Activated naive CD4-positive, alpha-beta T cell treated with anti-CD3 and anti-CD28 coated beads, Interleukin-2, amount 10 ng/mL, durations not matched to agents 7 days and 5 days (primary cell): ENCODE measurements around the gene GNA14.

ENCODE experiments used
- CTCF ChIA-PET: fragments of 350-600 bp; sonication (Branson Sonifier 250); formaldehyde crosslinking; loops from one replicate; lab custom pipeline; 2021; ENCODE audit warnings: antibody characterized with exemption; lab: Charles Lee
- DNase-seq: peaks from one replicate; pipeline ENCODE4 v3.0.0-alpha.2; 2020
- H3K27ac Mint-ChIP-seq: one replicate; pipeline ENCODE4 v1.8.0; 2021; ENCODE audit warnings: mild to moderate bottlenecking, moderate library complexity, mixed read lengths
- H3K27me3 Mint-ChIP-seq: one replicate; pipeline ENCODE4 v1.8.0; 2021; ENCODE audit warnings: mild to moderate bottlenecking, mixed read lengths
- H3K36me3 Mint-ChIP-seq: one replicate; pipeline ENCODE4 v1.8.0; 2021; ENCODE audit warnings: mixed read lengths
- H3K4me1 Mint-ChIP-seq: one replicate; pipeline ENCODE4 v1.8.0; 2021; ENCODE audit warnings: mixed read lengths
- H3K4me3 Mint-ChIP-seq: one replicate; pipeline ENCODE4 v1.8.0; 2021; ENCODE audit warnings: mild to moderate bottlenecking, moderate library complexity, mixed read lengths
- H3K9me3 Mint-ChIP-seq: one replicate; pipeline ENCODE4 v1.8.0; 2021; ENCODE audit warnings: mixed read lengths

Gene GNA14

DNA sequence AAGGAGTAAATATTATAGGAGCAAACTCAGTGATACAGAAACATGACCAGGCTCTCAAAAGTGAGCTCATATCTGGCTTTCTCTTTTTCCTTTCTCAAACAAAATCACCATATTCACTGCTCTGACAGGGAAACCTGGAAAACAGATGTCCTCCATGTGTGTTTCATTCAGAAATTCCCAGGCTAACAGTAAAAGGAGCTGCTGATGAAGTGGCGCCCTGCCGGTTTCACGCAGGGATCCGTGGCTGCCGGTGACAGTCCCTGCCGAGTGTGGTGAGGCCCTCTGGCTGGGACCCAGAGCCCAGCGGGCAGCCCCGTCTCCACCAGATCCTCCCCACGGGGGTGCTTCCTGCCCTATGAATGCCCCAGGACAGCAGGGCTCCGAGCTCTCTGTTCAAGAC, 208.1 kb downstream of the GNA14 start:
- no peak overlapping the region for H3K4me3 Mint-ChIP-seq
- H3K9me3 Mint-ChIP-seq = no peaks in the 10 kb centered on the region
- CTCF ChIA-PET = interaction anchor here (1.0 to 10.0 kb wide), 2 partner anchors 16 to 325 kb away, joined by 3 to 86 read pairs; no protein-coding TSS in a partner anchor
- no peaks in the 10 kb centered on the region for H3K36me3 Mint-ChIP-seq
- no peaks in the 10 kb centered on the region for H3K4me1 Mint-ChIP-seq
- no peaks in the 10 kb centered on the region for H3K27me3 Mint-ChIP-seq
- no peak for DNase-seq
- H3K27ac Mint-ChIP-seq = no peak overlapping the region

DNA sequence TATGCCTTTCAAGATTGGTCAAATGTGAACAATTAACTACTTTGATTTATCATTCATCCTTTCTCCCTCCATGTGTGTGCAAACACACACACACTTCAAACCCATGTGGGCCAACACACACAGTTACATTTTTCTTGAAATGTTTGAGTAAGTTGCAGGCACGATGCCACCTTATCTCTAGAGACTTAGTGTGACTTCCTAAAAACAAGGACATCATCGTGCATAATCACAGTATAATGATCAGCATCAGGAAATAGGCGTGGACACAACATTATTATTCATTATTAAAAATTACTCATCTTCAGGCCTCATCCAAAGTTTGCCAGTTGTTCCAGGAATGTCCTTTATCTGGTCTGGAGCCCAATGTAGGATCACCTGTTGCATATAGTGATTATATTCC, 209.5 kb downstream of the GNA14 start:
- no peak overlapping the region for H3K27ac Mint-ChIP-seq
- peaks cover 3% of the 10 kb centered on the region for H3K4me1 Mint-ChIP-seq
- no peak for DNase-seq
- H3K4me3 Mint-ChIP-seq = no peak overlapping the region
- no peaks in the 10 kb centered on the region for H3K36me3 Mint-ChIP-seq
- H3K27me3 Mint-ChIP-seq = peaks cover 3% of the 10 kb centered on the region
- no peaks in the 10 kb centered on the region for H3K9me3 Mint-ChIP-seq
- CTCF ChIA-PET = interaction anchor here (2.2 to 10.0 kb wide), 2 partner anchors 17 to 18 kb away, joined by 15 to 86 read pairs; no protein-coding TSS in a partner anchor

DNA sequence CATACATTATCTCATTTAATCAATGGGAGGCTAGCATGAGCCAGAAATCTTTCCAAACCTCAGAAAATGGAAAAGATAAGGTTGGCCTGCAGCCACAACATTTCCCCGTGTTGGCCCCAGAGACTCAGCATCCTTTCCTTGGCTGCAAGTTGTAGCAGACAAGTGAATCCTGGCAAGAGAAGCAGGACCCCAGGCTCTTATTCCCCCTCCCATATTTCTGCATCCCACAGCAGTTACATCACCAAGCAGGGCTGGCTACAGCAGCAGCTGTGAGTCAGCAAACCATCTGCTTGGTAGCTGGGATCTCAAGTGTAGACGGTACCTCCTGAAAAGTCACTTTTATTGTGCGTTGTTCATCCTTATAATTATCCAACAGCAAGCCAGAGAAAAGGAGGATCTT, 212.4 kb downstream of the GNA14 start:
- Mint-ChIP-seq H3K27ac (no peak overlapping the region), H3K4me3 (no peak overlapping the region), H3K9me3 (no peaks in the 10 kb centered on the region), H3K36me3 (no peaks in the 10 kb centered on the region), H3K27me3 (peaks cover 7% of the 10 kb centered on the region), H3K4me1 (peaks cover 3% of the 10 kb centered on the region)
- no peak for DNase-seq
- CTCF ChIA-PET = interaction anchor here (7.5 kb wide), 1 partner anchor 20 kb away, joined by 87 read pairs; no protein-coding TSS in a partner anchor

DNA sequence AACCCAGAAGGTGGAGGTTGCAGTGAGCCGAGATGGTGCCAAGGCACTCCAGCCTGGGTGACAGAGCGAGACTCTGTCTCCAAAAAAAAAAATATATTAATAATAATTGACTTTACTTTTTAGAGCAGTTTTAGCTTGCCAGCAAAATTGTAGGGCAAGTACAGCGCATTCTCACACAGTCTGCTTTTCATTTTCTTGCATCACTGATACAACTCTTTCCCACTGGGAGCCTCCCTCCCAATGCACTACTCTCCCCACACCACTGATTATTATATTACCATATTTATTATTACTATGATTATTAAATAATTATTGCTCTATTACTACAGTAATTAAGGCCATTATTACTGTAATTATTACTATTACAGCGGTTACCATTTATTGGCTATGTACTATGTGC, 212.8 kb downstream of the GNA14 start:
- CTCF ChIA-PET = interaction anchor here (2.1 to 7.5 kb wide), 4 partner anchors 8 to 316 kb away, joined by 17 to 87 read pairs (median 46); no protein-coding TSS in a partner anchor

DNA sequence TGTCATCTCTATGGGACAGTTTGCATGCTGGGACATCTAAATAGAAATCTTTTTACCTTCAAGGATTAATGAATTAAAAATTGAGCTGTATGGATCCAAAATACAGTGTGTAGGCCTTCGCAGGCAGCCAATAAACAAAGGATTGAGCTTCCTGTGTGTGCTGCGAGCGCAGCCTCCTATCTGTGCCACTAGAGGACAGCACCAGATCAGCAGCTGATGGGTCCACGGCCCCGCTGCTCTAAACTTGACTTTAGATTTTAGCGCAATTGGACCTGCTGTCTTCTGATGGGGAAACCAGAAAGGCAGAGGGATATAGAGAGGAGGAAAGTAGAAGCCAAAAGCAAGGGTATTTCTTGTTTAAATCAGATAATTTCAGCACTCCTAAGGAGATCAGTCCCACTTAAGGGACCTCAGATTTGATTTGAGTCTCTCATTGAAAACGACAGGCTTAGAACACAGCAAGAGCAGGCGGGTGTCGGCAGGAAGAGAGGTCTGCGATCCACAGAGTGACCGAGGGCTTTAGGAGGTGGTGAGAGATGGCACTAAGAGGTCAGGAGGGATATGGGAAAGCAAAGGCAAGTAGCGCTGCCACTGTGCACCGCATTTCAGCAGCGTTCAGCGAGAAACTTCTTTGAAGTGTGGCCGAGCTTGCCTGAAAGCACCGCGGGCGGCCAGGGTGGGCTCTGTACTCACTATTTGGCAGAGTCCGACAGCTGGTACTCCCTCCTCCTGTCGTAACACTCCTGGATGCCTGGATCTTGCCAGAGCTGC, 214.3 kb downstream of the GNA14 start:
- H3K27me3 Mint-ChIP-seq = peaks cover 7% of the 10 kb centered on the region
- CTCF ChIA-PET = interaction anchor here (0.5 to 7.5 kb wide), 31 partner anchors 9 to 831 kb away, joined by 3 to 87 read pairs (median 3); partner anchors contain the start of gene GNA14
- H3K36me3 Mint-ChIP-seq = no peaks in the 10 kb centered on the region
- no peak overlapping the region for H3K27ac Mint-ChIP-seq
- H3K4me1 Mint-ChIP-seq = peaks cover 3% of the 10 kb centered on the region
- peak; percentile 64 for DNase-seq
- H3K4me3 Mint-ChIP-seq = no peak overlapping the region
- no peaks in the 10 kb centered on the region for H3K9me3 Mint-ChIP-seq

More for the DNA sequence above, 212.8 kb downstream of the GNA14 start:
- Mint-ChIP-seq H3K4me3 (no peak overlapping the region), H3K27ac (no peak overlapping the region), H3K9me3 (no peaks in the 10 kb centered on the region), H3K36me3 (no peaks in the 10 kb centered on the region), H3K27me3 (peaks cover 7% of the 10 kb centered on the region), H3K4me1 (peaks cover 3% of the 10 kb centered on the region)
- no peak for DNase-seq

DNA sequence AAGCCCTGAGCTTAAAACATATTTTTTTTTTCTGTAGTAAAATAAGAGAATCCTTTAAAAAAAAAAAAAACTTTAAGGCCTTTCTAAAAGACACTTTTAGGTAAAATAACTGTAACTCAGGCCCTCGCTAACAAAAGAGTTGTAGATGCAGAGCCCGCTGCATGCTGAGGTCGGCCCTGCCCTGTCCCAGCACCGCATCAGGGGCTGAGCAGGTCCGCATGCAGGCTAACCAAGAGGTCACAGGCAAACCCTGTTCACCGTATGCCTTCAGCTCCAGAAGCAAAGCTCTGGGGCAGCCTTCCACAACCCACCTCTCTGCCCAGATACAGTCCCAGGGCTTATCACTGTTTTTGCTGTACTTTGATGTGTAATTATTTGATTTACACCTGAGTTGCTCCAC, 216.1 kb downstream of the GNA14 start:
- no peaks in the 10 kb centered on the region for H3K9me3 Mint-ChIP-seq
- no peaks in the 10 kb centered on the region for H3K36me3 Mint-ChIP-seq
- H3K27me3 Mint-ChIP-seq = peaks cover 11% of the 10 kb centered on the region
- no peak overlapping the region for H3K4me3 Mint-ChIP-seq
- CTCF ChIA-PET = interaction anchor here (0.6 to 7.5 kb wide), 6 partner anchors 11 to 937 kb away, joined by 3 to 87 read pairs (median 19); no protein-coding TSS in a partner anchor
- no peak for DNase-seq
- no peak overlapping the region for H3K27ac Mint-ChIP-seq
- peaks cover 3% of the 10 kb centered on the region for H3K4me1 Mint-ChIP-seq

DNA sequence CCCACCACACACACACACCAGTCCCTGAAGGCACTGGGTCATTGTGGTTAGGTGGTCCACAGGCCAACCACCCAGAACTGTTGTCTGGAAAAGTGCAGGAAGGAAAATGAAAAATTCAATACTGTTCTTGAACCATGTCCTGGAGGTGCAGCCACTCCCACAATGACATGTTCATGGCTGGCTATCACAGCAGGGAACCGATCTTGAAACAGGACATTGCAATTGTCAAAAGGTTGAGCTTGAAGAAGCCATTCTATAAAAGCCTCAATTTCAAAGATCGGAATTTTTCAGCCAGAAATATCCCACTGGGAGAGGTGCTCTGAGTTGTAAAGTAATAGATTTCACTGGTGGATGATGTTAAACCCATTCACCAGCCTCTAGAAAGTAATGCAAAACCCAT, 218.2 kb downstream of the GNA14 start:
- Mint-ChIP-seq H3K27ac (no peak overlapping the region), H3K4me1 (peaks cover 3% of the 10 kb centered on the region), H3K27me3 (peaks cover 11% of the 10 kb centered on the region), H3K4me3 (no peak overlapping the region), H3K9me3 (no peaks in the 10 kb centered on the region), H3K36me3 (no peaks in the 10 kb centered on the region)
- DNase-seq = no peak
- CTCF ChIA-PET = interaction anchor here (7.5 kb wide), 1 partner anchor 25 kb away, joined by 87 read pairs; no protein-coding TSS in a partner anchor

DNA sequence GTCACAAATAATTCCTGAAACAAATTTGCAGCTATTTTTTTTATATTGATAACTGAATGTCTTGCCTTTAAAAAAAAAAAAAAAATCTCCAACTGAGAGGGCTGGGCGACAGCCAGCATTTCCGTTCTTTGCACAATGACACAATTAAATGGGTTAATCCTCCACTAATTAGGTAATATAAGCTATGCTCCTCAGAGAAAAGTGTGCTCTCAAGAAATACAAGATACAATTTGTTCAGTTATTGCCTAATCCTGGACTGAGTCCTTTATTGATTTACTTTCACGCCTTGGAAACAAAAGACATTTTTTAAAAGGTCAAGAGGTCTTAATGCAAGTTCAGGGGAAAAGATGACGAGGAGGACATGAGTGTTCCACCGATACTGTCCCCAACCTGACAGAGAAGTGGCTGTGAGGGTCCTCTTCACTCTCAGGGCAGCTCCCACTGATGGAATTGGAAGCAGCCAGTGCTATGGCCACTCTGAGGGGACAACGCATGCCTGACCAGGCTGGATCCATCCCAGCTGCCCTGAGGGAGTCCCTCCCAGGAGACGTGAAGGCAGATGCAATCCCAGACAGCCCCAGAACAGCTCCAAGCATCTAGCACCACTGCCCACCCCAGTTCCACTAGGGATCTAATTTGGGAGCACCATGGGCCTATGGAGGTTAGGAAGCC, 220.7 kb downstream of the GNA14 start:
- no peaks in the 10 kb centered on the region for H3K4me1 Mint-ChIP-seq
- no peaks in the 10 kb centered on the region for H3K36me3 Mint-ChIP-seq
- DNase-seq = no peak
- H3K9me3 Mint-ChIP-seq = no peaks in the 10 kb centered on the region
- H3K4me3 Mint-ChIP-seq = no peak overlapping the region
- peaks cover 3% of the 10 kb centered on the region for H3K27me3 Mint-ChIP-seq
- CTCF ChIA-PET = interaction anchor here (0.9 kb wide), 1 partner anchor 15 kb away, joined by 3 read pairs; no protein-coding TSS in a partner anchor
- no peak overlapping the region for H3K27ac Mint-ChIP-seq

DNA sequence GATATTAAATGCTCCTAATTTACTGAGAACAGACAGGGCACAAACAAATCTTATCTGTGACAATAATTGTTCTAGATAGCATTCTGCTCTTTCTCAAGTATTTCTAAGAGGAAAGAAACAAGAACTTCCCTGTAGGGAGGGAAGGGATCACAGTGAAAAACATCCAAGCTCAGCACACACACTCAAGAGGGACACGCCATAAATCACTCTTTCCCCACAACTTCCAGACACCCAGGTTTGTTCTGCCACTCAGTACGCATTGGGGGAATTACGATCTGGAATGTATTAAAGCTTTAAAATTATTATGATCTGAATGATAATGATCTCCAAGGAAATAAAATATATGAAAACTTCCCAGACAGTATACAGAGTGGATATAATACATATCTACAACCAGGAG, 221.4 kb downstream of the GNA14 start:
- CTCF ChIA-PET = interaction anchor here (0.9 kb wide), 1 partner anchor 15 kb away, joined by 3 read pairs; no protein-coding TSS in a partner anchor

DNA sequence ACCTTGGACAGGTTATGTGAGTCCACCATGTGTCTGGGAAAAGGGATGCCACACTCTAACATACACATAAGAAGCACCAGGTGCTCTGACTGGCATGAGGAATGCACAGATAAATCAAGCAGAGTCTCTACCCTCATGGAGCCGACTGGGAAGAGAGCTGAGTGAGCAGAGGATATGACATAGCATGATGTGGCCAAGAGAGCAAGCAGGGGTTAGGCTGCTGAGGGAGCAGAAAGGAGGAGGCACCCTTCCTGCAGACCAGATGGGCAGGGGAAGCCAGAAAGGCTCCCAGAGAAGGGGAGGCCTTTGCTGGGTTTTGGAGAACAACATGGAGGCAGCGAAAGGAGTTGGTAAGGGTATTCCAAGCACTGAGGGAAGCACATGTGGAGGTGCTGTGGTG, 223.1 kb downstream of the GNA14 start:
- CTCF ChIA-PET = no interaction called here
- Mint-ChIP-seq H3K9me3 (no peaks in the 10 kb centered on the region), H3K27me3 (peaks cover 3% of the 10 kb centered on the region), H3K4me3 (no peak overlapping the region), H3K27ac (no peak overlapping the region), H3K36me3 (no peaks in the 10 kb centered on the region), H3K4me1 (no peaks in the 10 kb centered on the region)
- no peak for DNase-seq

More for the DNA sequence above, 221.4 kb downstream of the GNA14 start:
- Mint-ChIP-seq H3K4me3 (no peak overlapping the region), H3K27me3 (peaks cover 3% of the 10 kb centered on the region), H3K27ac (no peak overlapping the region), H3K36me3 (no peaks in the 10 kb centered on the region), H3K4me1 (no peaks in the 10 kb centered on the region), H3K9me3 (no peaks in the 10 kb centered on the region)
- DNase-seq = no peak

DNA sequence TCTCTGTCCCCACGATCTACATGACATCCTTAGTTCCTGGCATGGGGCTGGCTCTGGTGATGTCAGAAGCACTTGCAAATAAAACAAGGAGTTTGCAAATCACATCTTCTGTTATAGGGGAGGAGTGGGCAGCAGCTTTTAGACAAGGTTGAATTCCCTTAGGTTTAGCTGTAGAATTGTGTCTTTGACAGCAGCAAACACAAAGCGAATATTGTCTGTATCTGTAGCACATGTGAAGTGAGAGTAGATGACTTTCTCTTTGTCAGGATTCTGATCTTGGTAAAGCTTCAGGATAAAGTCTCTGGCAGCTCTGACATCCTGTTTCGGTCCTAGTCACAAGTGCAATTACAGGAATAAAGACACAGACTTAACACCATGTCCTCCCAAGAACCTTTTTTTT, 224.3 kb downstream of the GNA14 start:
- CTCF ChIA-PET = interaction anchor here (0.8 to 1.5 kb wide), 2 partner anchors 9 to 10 kb away, joined by 3 to 4 read pairs; no protein-coding TSS in a partner anchor
- Mint-ChIP-seq H3K4me1 (no peaks in the 10 kb centered on the region), H3K36me3 (no peaks in the 10 kb centered on the region), H3K27ac (no peak overlapping the region), H3K9me3 (no peaks in the 10 kb centered on the region), H3K27me3 (peaks cover 3% of the 10 kb centered on the region), H3K4me3 (no peak overlapping the region)
- DNase-seq = no peak

DNA sequence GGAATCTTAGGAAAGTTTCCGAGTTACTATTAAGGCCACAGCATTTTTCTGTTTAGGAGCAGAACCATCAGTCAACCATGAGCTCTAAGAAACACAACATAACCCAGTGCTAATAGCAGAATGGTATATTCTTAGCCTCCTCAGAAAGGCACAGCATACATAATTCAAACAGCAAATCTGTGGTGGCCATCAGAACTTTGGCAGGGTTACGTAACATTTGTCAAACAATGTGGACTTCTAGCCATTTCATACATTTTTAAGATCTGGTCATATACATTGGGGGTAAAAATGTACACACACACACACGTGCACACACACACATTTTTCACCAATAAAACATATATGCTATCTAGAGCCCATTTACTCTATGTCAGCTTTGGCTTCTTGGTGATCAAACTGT, 225.2 kb downstream of the GNA14 start:
- H3K36me3 Mint-ChIP-seq = no peaks in the 10 kb centered on the region
- no peaks in the 10 kb centered on the region for H3K4me1 Mint-ChIP-seq
- CTCF ChIA-PET = interaction anchor here (1.5 kb wide), 1 partner anchor 11 kb away, joined by 4 read pairs; no protein-coding TSS in a partner anchor
- H3K27me3 Mint-ChIP-seq = peaks cover 3% of the 10 kb centered on the region
- DNase-seq = no peak
- no peak overlapping the region for H3K27ac Mint-ChIP-seq
- no peak overlapping the region for H3K4me3 Mint-ChIP-seq
- H3K9me3 Mint-ChIP-seq = no peaks in the 10 kb centered on the region

DNA sequence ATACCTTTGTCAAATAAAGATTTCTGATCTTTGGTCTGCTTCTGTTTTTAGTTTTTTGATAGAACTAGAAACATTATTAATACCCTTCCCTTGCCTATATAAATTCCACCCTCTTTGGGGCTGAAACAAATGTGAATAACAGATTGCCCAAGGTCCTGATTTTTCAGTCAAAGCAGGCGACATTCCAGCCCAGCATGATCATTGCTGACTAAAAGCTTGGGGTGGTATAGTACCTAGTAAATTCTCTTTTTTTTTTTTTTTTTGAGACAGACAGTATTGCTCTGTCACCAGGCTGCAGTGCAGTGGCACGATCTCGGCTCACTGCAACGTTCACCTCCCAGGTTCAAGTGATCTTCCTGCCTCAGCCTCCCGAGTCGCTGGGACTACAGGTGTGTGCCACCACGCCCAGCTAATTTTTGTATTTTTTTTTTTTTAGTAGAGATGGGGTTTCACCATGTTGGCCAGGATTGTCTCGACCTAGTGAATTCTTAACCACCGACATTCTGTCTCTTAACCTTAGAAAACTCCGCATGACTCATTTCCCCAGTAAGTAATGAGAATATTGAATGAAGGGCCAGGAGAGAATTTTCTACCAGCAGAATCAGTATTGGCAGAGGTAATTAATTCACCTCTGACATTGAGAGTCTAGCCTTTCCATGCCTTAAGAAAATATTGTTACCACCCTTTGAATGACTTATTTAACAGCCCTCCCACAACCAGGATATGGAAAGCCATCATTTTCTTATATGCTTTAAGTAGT, 226.4 kb downstream of the GNA14 start:
- no peak for DNase-seq
- no peak overlapping the region for H3K27ac Mint-ChIP-seq
- no peaks in the 10 kb centered on the region for H3K4me1 Mint-ChIP-seq
- CTCF ChIA-PET = no interaction called here
- no peaks in the 10 kb centered on the region for H3K9me3 Mint-ChIP-seq
- no peaks in the 10 kb centered on the region for H3K36me3 Mint-ChIP-seq
- no peak overlapping the region for H3K4me3 Mint-ChIP-seq
- H3K27me3 Mint-ChIP-seq = no peaks in the 10 kb centered on the region
